GM18519 (cell line): Measurements from ENCODE around the gene HELZ.
"Not testable (repeated sequence)": the region's sequence is repeated elsewhere in the genome, so short reads cannot be mapped to it uniquely, and the experiment has no call there.

Experiments used
- ATAC-seq: cut with Tn5 transposase; IDR thresholded peaks from one replicate; pipeline ENCODE4 v1.9.1; 2021; ENCODE audit warnings: mild to moderate bottlenecking, moderate library complexity; ENCODE audit not compliant: unreplicated experiment, low FRiP score

The HELZ gene

DNA sequence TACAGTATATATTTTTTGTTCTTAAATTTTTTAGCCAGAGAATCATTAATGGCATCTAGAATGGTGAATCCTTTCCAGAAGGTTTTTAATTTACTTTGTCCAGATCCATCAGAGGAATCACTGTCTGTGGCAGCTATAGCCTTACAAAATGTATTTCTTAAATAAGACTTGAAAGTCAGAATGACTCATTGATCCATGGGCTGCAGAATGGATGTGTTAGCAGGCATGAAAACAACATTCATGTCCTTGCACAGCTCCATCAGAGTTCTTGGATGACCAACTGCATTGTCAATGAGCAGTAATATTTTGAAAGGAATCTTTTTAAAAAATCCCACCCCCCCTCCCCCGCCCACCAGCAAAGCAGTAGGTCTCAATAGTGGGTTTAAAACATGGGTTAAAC, 149.2 kb downstream of the HELZ start:
- ATAC-seq = no peak

DNA sequence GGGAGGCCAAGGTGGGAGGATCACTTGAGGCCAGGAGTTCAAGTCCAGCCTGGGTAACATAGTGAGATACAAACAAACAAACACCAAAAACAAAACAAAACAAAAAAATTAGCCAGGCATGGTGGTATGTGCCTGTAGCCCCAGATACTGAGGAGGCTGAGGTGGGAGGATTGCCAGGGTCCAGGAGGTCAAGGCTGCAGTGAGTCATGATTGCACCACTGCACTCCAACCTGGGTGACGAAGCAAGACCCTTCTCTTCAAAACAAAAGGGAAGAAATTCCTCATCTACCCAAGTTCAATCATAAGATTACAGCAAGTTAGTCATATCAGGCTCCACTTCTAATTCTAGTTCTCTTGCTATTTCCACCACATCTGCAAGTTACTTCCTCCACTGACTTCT, 149.7 kb downstream of the HELZ start:
- ATAC-seq = not testable (repeated sequence)

DNA sequence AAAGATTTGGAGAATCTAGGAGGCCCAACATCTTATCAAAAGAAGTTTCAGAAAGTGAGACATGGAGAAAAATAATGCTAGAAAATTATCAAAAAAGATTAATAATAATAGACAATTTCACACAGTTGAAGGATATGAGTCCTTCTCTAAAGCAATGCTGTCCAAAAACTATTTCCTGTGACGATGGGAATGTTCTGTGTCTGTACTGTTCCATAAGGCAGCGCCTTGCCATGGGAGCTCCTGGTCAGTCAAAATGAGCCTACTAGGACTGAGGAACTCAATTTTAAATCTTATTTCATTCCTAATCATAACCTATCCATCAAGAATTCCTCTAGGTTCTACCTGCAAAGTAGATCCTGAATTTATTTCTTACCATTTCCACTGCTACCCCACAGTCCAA, 151.6 kb downstream of the HELZ start:
- ATAC-seq = no peak

DNA sequence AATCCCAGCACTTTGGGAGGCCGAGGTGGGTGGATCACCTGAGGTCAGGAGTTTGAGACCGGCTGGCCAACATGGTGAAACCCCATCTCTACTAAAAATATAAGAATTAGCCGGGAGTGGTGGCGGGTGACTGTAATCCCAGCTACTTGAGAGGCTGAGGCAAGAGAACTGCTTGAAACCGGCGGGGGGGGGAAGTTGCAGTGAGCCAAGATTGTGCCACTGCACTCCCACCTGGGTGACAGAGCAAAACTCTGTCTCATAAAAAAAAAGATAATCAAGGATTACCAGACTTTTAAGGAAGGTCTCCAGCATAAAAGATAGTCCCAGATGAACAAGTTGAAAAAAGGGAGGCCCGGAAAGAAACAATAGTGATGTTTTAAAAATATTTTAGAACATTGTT, 152.3 kb downstream of the HELZ start:
- not testable (repeated sequence) for ATAC-seq

DNA sequence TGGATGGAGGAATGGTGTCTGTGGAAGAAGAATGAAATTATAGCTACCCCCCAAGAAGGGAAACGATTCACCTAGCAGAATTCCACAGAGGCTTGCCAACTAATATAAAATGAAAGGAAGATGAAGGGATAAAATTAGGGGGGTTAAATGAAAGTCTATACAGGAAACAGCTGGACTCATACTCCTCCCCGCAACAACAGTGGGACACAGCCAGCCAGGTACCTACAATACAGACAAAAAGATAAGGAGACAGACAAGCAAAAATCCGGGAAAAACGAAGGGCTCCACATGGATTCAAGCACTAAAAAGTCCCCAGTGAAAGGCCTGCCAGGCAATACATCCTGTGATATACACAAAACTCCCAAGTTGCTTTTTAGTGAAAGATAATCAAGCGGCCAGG, 152.7 kb downstream of the HELZ start:
- ATAC-seq = no peak

DNA sequence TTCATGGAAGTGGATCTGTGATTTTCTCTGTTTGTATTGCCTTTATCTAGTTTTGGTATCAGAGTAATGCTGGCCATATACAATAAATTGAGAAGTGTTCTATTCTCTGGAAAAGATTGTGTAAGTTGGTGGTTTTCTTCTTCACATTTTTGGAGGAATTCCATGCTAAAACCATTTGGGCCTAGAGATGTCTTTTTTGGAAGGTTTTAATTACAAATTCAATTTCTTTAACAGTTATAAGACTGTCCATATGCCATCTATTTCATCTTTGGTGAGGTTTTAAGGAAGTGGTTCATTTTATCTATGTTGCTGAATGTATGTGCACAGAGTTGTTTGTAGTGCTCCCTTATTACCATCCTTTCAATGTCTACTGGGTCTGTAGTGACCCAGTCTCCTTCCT, 154.7 kb downstream of the HELZ start:
- ATAC-seq = no peak

DNA sequence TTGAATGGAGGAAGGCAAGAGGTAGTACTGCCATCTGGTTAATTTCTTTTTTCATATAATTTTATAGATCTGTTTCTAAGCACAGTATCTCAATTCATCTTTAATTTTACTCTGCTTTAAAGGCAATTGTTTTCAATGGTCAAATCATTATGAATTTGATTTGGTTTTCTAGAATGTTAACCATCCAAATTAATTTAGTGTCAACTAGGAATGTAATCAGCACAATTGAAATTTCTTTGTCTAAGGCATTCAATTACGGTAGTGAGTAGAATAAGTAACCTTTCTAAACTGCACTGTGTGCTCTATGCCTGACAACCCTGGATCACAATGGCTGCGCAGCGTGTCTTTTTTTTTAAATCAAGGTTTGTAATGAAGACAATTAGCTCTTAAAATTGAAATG, 156.4 kb downstream of the HELZ start:
- ATAC-seq = no peak

DNA sequence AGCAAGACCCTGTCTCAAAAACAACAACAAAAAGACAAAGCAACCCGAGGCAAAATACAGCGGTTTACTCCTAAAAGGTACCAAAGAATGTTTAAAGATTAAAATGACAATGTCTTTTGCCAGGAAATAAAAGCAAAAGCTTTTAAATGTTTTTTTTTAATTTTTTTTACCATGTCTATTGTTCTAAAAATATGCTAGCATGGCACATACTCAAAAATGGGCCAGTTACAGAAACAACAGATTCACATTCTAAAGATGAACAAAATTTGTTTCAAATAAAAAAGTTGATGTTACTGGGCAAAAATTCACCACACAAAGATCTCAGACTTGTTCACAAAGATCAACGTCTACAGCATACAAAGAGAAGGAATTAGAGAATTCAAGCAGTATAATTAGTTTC, 159.6 kb downstream of the HELZ start:
- ATAC-seq = no peak

DNA sequence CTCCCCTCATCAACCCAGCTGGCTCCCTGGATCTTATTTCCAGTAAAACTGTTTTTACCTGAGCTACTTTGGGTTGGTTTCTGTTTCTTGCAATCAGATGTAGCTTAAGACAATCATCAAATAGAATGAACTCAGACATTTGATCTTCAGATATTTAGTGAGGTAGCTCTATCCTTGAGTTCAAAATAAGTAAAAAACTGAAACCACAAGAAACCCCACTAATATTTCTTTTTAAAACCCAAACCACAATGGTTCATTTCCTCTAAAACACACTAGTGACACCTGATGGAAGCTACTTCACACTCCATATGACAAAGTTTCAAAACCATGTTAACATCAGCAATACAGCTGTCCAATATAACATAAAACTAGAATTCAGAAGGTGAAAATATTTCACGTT, 162.9 kb downstream of the HELZ start:
- peak; percentile 81 for ATAC-seq

DNA sequence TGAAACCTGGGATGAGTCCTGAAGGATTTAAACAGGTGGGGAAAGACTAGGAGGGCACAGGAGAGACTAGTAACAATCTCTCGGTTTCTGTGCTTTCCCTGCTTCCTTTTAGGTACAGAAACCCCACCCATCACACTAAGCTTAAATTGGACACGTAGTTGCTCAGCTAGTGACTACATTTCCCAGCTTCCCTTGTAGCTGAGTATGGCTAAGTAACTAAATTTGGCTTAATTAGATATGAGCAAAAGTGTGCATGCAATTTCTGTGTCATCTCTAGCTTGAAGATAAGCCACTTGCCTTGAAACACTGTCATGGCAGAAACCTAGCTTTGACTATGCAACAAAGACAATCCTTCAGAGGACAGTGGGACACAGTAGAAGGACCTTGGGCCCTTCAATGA, 164.2 kb downstream of the HELZ start:
- no peak for ATAC-seq

DNA sequence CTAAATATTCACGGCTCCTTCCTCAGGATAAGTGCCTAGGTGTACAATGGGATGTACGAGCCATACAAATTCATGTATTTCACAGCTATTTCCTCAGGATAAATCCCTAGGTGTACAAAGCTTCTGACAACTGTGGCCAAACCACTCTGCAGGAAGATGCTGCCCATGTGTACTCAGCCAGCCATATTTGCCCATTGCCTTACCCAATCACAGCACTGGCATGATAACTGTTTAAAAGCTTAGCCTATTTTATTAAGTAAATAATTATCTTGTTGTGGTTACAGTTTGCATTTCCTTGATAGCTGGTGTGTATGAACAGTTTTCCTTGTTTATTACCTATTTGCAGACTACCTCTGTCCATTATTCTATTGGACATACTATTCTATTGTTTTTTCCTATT, 165.5 kb downstream of the HELZ start:
- no peak for ATAC-seq

DNA sequence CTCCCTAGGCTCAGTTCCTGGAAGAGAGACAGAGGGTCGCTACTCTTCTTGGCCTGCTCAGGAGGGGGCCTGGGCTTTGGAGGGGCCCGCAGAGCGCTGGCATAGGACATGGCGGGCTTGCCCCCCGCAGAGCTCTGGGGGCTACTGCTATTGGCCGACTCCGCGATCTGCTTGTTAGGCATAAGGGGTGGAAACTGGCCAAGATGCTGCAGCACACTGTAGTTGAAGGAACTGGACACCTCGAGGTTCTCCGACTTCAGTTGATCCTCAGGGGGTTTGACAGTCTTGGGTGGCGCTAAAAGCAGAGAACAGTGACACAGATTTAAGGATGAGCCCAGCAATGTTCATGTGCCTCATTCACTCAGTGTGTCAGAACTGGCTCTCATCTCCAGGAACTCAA, 166.7 kb downstream of the HELZ start:
- ATAC-seq = no peak

DNA sequence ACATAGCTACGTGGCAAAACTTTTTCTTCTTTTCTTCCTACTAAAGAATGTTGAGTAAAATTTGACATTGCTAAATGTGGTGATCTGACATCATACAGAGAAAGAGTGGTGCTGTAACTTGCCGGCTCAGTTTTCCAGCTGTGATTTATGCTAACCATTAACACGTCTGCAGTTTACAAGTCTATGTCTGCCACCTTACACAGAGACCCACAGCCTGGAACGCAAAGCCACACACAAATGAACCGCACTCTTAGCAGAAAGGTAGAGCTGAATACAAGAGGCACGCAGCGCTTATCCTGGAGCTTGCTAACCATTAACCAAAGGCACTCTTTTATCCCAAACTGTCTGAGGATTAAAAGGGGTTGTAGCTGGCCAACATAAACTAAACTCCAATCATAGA, 168.7 kb downstream of the HELZ start:
- ATAC-seq = no peak

DNA sequence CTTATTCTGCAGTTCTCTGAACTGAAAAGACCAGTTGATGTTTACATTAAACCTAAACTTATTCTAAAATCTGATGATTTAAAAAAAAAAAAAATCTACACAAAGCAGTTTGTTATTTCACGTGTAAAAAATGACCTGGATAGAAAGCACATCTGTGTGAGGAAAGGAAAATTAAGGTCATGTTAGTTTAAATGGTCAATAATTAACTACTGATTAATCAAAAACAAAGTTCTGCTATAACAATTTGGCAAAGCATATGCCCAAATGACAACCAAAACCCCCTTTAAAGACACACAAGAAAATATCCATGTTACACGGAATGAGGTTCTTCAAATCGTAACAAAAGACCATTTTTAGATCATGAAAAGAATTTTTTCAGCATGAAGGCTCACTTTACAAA, 170.2 kb downstream of the HELZ start:
- ATAC-seq = no peak

DNA sequence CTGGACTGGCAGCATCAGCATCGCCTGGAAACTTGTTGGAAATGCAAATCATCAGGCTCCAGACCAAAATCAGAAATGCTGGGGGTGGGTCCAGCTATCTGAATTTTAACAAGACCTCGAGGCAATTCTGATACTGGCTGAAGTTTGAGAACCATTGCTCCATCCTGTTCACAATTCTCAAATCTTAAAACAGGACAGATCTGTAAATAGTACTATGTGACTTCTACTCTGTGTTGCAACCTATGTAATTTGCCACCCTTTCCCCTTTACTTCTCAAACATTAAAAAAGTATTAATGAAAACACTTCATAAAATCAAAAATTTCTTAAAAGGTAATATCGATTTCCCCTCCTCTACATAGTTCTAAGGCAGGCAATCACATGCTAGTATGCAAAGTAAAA, 172.1 kb downstream of the HELZ start:
- no peak for ATAC-seq

DNA sequence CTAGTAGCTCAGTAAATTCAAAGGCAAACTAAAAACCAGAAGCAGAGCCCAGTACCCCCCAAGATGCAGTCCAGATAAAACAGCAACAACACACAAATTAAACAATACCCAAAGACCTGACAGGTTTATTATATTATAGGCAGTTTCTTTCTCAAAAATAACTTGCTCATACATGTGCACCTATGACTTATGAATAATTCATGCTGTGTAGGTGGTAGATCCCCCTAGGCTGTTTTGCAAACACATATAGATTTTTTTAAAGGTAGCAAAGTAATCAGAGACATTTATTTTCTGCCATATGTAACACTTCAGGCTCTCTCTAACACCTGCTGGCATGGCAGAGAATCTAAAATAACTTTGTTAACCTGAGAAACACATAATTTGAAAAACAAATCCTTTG, 173.4 kb downstream of the HELZ start:
- no peak for ATAC-seq

DNA sequence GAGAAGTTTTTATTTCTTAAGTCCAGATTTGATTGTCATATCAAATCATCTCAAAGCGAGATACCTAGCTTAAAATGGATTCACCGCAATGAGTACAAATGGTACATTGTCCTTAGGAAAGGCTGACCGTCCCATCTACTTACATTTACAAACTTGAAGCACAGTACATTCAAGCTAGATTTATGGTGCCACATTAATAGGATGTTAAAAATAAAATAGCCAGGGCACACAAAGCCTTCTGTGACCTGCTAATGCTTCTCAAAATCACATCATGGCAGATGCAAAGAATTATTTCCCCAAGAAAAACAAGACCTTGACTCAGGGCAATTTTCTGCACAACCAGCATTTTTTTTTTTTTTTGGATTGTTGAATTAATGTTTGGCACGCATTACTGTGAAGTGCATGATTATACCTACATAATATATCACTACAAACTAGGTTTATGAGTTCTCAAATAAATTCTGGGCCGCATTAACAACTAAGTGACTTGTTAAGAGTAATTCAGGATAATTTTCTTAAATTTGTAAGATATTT, 175.3 kb downstream of the HELZ start:
- no peak for ATAC-seq

DNA sequence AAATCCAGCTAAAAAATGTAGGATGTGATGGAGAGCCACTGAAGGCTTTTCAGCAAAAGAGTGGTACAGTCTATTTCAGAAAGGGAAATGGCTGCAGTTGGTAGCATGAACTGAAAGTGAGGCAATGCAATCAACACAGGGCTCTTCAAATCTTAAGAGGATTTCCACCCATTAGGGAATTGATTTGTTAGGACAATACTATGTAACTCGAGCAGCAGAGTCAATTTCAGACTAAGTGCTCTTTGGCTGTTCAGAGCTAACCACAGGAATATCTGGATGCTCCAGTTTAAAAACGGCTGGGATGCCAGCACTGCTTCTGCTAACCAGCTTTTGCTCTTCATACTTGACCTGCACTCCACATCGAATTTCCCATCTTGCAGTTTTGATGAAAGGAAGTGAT, 176.0 kb downstream of the HELZ start:
- no peak for ATAC-seq

DNA sequence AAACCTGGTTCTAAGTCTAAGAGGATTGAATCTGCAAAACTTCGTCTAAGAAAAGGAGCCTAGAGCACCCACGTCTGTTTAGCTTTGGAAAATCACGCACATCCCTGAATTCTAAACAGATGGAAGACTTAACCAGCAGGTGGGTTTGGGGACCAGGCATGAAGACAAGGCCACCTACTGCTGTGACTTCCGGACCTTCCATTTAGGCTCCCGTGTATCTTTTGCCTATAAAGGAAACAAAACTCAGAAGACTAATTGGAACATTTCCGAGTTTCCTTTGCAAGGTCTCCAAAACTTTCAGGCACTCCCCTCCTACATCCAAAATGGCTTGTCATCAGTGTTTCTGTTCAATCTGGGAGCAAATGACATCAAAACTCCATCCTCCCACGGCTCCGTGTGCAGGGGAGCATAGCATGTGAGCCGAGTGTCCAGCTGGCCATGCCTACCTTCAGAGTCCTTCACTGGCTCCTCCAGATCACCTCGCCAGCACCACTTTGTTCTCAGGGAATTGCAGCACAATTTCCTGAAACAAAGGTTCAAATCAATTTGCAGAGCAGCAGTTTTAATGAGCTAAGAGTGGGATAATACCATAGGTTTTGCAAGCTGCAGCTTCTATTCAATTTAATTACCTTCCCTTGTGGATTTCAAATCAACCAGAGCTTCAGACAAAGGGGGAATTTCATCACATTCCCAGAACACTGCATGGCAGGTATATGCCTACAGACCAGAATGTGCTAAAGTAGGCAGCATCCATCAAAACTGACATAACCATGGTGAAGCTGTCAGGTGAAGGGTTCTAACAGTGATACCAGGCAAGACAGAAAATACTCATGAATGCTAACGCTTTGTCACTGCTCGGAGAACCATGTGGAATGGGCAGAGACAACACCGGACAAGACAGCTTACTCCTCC, 177.2 kb downstream of the HELZ start:
- ATAC-seq = no peak

DNA sequence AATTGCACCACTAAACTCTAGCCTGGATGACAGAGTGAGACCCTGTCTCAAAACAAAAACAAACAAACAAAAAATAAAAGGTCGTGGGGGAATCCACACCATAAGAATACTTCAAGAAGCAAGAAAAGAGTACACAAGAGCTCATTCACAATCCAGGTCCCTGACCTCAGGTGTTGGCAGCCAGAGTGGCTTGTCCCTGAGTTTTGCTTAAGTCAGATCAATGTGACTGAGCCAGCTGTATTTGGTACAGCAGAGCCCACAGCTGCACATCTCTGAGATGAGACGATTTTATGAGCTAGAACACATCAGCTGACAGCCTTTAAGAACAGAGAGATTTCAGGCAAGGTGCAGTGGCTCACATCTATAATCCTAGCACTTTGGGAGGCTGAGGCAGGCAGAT, 178.3 kb downstream of the HELZ start:
- ATAC-seq = no peak

DNA sequence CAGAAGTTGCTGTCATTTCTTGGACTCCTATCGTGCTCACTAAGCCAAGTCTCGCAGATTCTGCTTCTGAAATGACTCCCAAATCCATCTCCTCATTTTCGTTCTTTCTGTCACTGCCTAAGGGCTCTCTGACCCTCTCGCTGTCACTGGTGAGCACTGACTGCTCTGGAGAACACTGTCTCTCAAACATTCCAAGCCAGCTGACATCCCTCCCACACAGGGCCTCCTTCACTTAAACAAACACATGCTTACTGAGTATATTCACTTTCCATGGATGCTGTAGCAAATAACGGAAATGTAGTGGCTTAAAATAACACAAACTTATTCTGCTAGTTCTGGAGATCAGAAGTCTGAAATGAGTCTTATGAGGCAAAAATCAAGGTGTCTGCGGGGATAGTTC, 181.9 kb downstream of the HELZ start:
- no peak for ATAC-seq

DNA sequence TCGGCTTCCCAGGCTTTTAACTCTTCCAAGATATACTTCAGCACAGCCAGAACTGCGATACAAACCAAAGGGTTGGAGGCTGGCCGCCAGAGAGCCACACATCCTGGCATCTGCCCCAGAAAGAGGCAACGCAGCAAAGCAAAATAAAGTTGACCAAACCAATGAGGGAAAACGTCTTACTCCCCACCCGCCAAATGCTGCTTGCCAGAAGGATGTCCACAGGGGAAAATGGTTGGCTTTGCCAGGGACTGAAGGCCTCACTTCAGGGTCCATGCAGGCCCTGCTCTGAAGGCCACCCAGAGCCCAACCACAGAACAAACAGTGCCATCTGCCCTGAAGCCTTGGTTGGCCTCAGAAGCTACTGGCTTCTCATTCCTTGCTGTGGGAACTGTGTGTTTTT, 185.6 kb downstream of the HELZ start:
- ATAC-seq = no peak
